ENCODE data around the gene MOV10.

DNA sequence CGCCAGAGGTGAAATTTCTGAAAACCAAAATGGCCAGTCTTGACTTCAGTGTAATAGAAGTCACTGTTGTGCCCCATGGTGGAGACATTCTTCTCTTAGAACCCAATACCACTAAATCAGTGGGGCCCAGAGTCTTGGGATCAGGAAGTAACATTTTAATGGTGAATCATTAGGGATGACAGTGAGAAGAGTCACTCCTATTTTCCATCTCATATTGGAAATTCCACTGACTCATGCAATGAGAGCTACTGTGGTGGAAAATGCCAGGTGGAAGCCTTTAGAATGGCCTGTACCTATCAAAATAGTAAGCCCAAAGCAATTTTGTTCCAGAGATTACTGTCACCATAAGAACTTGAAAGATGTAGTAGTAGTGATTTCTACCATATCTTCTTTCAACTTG is 61.3 kb downstream of the MOV10 start:
- TF ChIP-seq CTCF (IDR thresholded peaks at IDR 0.05 in 2 of 3, conservative IDR thresholded peaks at IDR 0.05 in 1 of 3; ENCODE audit: control insufficient read depth in 2 of 3, extremely low read depth in 1 of 3, insufficient read depth in 1 of 3, low read depth in 3 of 3, low read length in 3 of 3) (no peak), E2F8 (IDR thresholded peaks at IDR 0.05; ENCODE audit: low read depth, partially characterized antibody) (no peak), SP1 (IDR thresholded peaks at IDR 0.05; ENCODE audit: low read depth, low read length) (no peak), BHLHE40 (IDR thresholded peaks at IDR 0.05; ENCODE audit: borderline replicate concordance in 1 of 2, low read depth in 2 of 2, low read length in 1 of 2) (no peak), ESRRA (IDR thresholded peaks at IDR 0.05; ENCODE audit: low read length) (no peak), ATF2 (IDR thresholded peaks at IDR 0.05; ENCODE audit: low read length) (no peak)

Measured in GM12878 (cell line).